ENCODE results near the gene SPAG16.

Gene SPAG16

GRCh38 chr2:213862407-213863076, 578.3 kb downstream of the SPAG16 start:
- TF ChIP-seq CTCF (IDR thresholded peaks at IDR 0.05; ENCODE audit: insufficient read depth, low read length, poor library complexity, severe bottlenecking) = no peak
- no peak for TF ChIP-seq EZH2phosphoT487 (conservative IDR thresholded peaks at IDR 0.05; ENCODE audit: low read length)
- Histone ChIP-seq H3K36me3 (ENCODE audit: low read length) (no peaks in the 10 kb centered on the region), H3K27me3 (ENCODE audit: low read length) (no peaks in the 10 kb centered on the region), H4K20me1 (ENCODE audit: low read depth, low read length) (no peaks in the 10 kb centered on the region), H3F3A (ENCODE audit: insufficient read depth) (no peaks in the 10 kb centered on the region), H3K79me2 (ENCODE audit: insufficient read depth, low read length) (no peaks in the 10 kb centered on the region), H3K9ac (ENCODE audit: low read length) (no peak overlapping the region), H3K9me3 (ENCODE audit: insufficient read depth, low read length) (no peaks in the 10 kb centered on the region), H3K27ac (ENCODE audit: low read depth, low read length) (no peak overlapping the region), H2AFZ (ENCODE audit: low read depth, low read length, severe bottlenecking) (no peak overlapping the region), H3K4me3 (ENCODE audit: insufficient read depth, low read length, poor library complexity, severe bottlenecking) (no peak overlapping the region), H3K4me2 (ENCODE audit: low read depth, low read length, poor library complexity, severe bottlenecking) (no peak overlapping the region), H3K9me2 (replicated peaks; ENCODE audit: insufficient read depth, low read length) (no peaks in the 10 kb centered on the region)

- no peaks in the 10 kb centered on the region for H4K20me1 ChIP-seq (ENCODE audit: low read depth, low read length)
- no peaks in the 10 kb centered on the region for H3K9me3 ChIP-seq (ENCODE audit: insufficient read depth, low read length)
- TF ChIP-seq CTCF (IDR thresholded peaks at IDR 0.05; ENCODE audit: insufficient read depth, low read length, poor library complexity, severe bottlenecking) (no peak), EZH2phosphoT487 (conservative IDR thresholded peaks at IDR 0.05; ENCODE audit: low read length) (no peak)
- H3K27ac ChIP-seq (ENCODE audit: low read depth, low read length) = no peak overlapping the region
- H3K79me2 ChIP-seq (ENCODE audit: insufficient read depth, low read length) = no peaks in the 10 kb centered on the region
- no peaks in the 10 kb centered on the region for H3K27me3 ChIP-seq (ENCODE audit: low read length)
- no peaks in the 10 kb centered on the region for H3K9me2 ChIP-seq (replicated peaks; ENCODE audit: insufficient read depth, low read length)
- no peak overlapping the region for H3K9ac ChIP-seq (ENCODE audit: low read length)
- H3K4me3 ChIP-seq (ENCODE audit: insufficient read depth, low read length, poor library complexity, severe bottlenecking) = no peak overlapping the region
- no peak overlapping the region for H2AFZ ChIP-seq (ENCODE audit: low read depth, low read length, severe bottlenecking)
- no peaks in the 10 kb centered on the region for H3F3A ChIP-seq (ENCODE audit: insufficient read depth)
- no peak overlapping the region for H3K4me2 ChIP-seq (ENCODE audit: low read depth, low read length, poor library complexity, severe bottlenecking)
- no peaks in the 10 kb centered on the region for H3K36me3 ChIP-seq (ENCODE audit: low read length)
Observed at GRCh38 chr2:213863541-213863940, 579.3 kb downstream of the SPAG16 start.

- no peaks in the 10 kb centered on the region for H3K79me2 ChIP-seq (ENCODE audit: insufficient read depth, low read length)
- H3K36me3 ChIP-seq (ENCODE audit: low read length) = no peaks in the 10 kb centered on the region
- no peaks in the 10 kb centered on the region for H3K9me3 ChIP-seq (ENCODE audit: insufficient read depth, low read length)
- no peak overlapping the region for H2AFZ ChIP-seq (ENCODE audit: low read depth, low read length, severe bottlenecking)
- TF ChIP-seq EZH2phosphoT487 (conservative IDR thresholded peaks at IDR 0.05; ENCODE audit: low read length) (no peak), CTCF (IDR thresholded peaks at IDR 0.05; ENCODE audit: insufficient read depth, low read length, poor library complexity, severe bottlenecking) (no peak)
- no peaks in the 10 kb centered on the region for H3K27me3 ChIP-seq (ENCODE audit: low read length)
- no peak overlapping the region for H3K9ac ChIP-seq (ENCODE audit: low read length)
- no peaks in the 10 kb centered on the region for H3K9me2 ChIP-seq (replicated peaks; ENCODE audit: insufficient read depth, low read length)
- no peaks in the 10 kb centered on the region for H3F3A ChIP-seq (ENCODE audit: insufficient read depth)
- H3K4me3 ChIP-seq (ENCODE audit: insufficient read depth, low read length, poor library complexity, severe bottlenecking) = no peak overlapping the region
- H3K4me2 ChIP-seq (ENCODE audit: low read depth, low read length, poor library complexity, severe bottlenecking) = no peak overlapping the region
- H4K20me1 ChIP-seq (ENCODE audit: low read depth, low read length) = no peaks in the 10 kb centered on the region
- H3K27ac ChIP-seq (ENCODE audit: low read depth, low read length) = no peak overlapping the region
Observed at GRCh38 chr2:213868526-213868925, 584.3 kb downstream of the SPAG16 start.
